ENCODE results near the gene DENND6A.

DNA sequence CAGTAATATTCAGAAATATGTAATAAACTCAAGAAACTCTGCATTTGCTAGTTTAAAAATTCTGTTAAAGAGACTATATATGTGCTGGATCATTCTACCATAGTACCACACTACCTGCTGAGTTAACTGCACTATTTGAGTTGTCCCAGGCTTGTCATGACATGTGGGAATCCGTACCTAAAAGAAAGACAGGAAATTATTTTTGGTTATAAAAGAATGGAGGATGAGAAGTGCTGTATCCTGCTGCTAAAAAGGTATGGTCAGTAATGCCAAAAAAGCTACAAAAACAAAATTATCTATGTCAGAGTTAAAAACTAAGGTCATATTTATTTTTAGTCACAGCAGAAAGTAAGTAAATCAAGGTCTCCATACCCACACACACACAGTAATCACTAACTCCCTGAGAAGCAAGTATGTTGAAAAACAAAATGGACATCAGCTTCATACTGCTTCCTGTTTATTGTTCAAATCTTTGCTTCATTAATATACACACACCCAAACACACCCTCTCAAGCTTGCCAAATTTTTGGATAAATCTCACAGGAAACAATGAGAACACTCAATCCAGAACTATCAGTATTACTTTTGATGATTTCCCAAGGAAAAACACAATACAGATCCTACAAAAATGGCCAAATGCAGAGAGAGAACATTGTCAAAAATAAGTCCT, 33.7 kb downstream of the DENND6A start:
- TF ChIP-seq YY1 (IDR thresholded peaks at IDR 0.05; ENCODE audit: low read depth, low read length) (no peak), RAD21 (IDR thresholded peaks at IDR 0.05 in 1 of 2, conservative IDR thresholded peaks at IDR 0.05 in 1 of 2; ENCODE audit: low read depth in 2 of 2, low read length in 2 of 2) (no peak), POLR2AphosphoS5 (IDR thresholded peaks at IDR 0.05; ENCODE audit: low read depth, low read length) (no peak), POLR2A (IDR thresholded peaks at IDR 0.05; ENCODE audit: control extremely low read depth in 1 of 2, low read depth in 2 of 2, low read length in 2 of 2) (no peak), ATF3 (IDR thresholded peaks at IDR 0.05; ENCODE audit: insufficient read depth, low read depth, low read length) (no peak), TAF1 (IDR thresholded peaks at IDR 0.05; ENCODE audit: low read depth, low read length) (no peak)
- TF ChIP-seq, protein P1, sequence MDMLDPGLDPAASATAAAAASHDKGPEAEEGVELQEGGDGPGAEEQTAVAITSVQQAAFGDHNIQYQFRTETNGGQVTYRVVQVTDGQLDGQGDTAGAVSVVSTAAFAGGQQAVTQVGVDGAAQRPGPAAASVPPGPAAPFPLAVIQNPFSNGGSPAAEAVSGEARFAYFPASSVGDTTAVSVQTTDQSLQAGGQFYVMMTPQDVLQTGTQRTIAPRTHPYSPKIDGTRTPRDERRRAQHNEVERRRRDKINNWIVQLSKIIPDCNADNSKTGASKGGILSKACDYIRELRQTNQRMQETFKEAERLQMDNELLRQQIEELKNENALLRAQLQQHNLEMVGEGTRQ (IDR thresholded peaks at IDR 0.05; ENCODE audit: low read length) = no peak
